ENCODE results near the gene CDYL.

CDYL gene

DNA sequence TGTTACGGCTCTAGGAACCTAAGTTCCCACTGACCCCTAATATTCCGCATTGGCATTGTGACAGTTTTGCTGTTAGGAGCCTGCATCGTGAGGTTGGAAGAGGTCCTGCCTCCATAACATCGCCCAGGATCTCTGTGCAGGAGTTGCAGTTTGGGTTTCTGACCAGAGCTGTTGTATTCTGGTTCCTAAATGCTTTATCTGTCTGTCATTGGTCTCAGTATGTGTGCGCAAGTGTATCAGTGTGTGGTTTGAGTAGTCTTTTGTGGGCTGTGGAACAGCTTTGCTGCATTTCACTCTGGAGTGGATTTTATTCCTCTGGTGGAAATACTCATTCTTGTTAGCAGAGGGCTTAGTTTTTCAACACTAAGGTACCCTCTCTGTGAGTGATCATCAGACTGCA is 95.6 kb downstream of the CDYL start:
- DNase-seq (ENCODE audit: insufficient read length), result no peak
- TF ChIP-seq POLR2AphosphoS5 (IDR thresholded peaks at IDR 0.05; ENCODE audit: low read depth, low read length) (no peak), TAF1 (IDR thresholded peaks at IDR 0.05; ENCODE audit: borderline replicate concordance, low read depth, low read length) (no peak), POLR2A (IDR thresholded peaks at IDR 0.05; ENCODE audit: low read depth, low read length) (no peak)
- no peak for FAIRE-seq

DNA sequence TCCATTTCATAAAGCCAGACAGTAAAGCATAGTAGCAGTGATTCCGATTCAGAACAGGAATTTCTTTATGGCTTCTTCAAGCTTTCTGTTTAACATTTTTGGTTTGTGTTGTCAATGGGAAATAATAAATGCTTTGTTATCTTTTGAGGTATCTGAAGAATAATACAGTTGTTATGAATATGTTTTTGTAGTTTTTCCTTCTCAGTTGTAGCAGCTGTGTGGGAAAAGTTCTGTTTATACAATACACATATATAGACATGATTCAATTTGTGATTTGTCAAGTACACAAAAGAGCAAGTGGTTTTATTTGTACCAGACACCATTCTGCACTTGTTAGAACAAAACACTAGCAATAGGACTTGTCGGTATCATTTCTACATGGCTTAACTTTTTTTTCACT is 96.6 kb downstream of the CDYL start:
- FAIRE-seq, result no peak
- TF ChIP-seq POLR2A (IDR thresholded peaks at IDR 0.05; ENCODE audit: low read depth, low read length) (no peak), POLR2AphosphoS5 (IDR thresholded peaks at IDR 0.05; ENCODE audit: low read depth, low read length) (no peak), TAF1 (IDR thresholded peaks at IDR 0.05; ENCODE audit: borderline replicate concordance, low read depth, low read length) (no peak)

GRCh38 chr6:4873928-4874327 is 97.7 kb downstream of the CDYL start:
- TF ChIP-seq POLR2A (IDR thresholded peaks at IDR 0.05; ENCODE audit: low read depth, low read length) (no peak), TAF1 (IDR thresholded peaks at IDR 0.05; ENCODE audit: borderline replicate concordance, low read depth, low read length) (no peak), POLR2AphosphoS5 (IDR thresholded peaks at IDR 0.05; ENCODE audit: low read depth, low read length) (no peak)
- FAIRE-seq (no peak), DNase-seq (ENCODE audit: insufficient read length) (no peak)

More for the DNA sequence above, 96.6 kb downstream of the CDYL start:
- DNase-seq (ENCODE audit: insufficient read length), result no peak

DNA sequence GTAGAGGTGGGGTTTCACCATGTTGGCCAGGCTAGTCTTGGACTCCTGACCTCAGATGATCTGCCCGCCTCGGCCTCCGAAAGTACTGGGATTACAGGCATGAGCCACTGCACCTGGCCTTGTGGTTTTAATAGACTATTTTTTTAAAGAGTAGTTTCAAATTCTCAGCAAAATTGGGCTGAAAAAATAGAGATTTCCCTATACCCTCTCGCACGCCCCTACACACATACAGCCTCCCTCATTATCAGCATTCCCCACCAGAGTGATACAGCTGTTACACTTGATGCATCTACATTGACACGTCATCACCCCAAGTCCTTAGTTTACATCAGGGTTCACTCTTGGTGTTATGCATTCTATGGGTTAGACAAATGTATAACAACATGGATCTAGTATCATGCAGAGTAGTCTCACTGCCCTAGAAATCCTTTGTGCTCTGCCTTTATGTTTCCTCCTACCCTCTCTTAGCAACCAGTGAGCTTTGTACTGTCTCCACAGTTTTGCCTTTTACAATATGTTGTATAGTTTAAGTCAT is 103.6 kb downstream of the CDYL start:
- TF ChIP-seq POLR2A (IDR thresholded peaks at IDR 0.05; ENCODE audit: low read depth, low read length) (no peak), TAF1 (IDR thresholded peaks at IDR 0.05; ENCODE audit: borderline replicate concordance, low read depth, low read length) (no peak), POLR2AphosphoS5 (IDR thresholded peaks at IDR 0.05; ENCODE audit: low read depth, low read length) (no peak)
- DNase-seq (ENCODE audit: insufficient read length) (no peak), FAIRE-seq (peak; percentile 77)

DNA sequence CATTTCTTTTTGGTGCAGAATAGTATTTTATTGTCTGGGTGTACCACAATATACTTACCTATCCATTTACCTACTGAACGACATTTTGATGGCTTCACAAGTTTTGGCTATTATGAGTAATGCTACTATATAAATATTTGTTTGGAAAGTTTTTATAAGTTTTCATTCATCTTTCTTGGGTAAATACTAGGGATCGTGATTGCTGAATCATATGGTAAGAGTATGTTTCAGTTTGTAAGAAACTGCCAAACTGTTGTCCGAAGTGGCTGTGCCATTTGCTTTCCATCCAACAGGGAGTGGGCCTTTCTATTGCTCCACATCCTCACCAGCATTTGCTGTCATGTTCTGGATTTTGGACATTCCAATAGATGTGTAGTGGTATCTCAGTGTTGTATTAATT is 104.2 kb downstream of the CDYL start:
- TF ChIP-seq TAF1 (IDR thresholded peaks at IDR 0.05; ENCODE audit: borderline replicate concordance, low read depth, low read length), result no peak
- no peak for TF ChIP-seq POLR2AphosphoS5 (IDR thresholded peaks at IDR 0.05; ENCODE audit: low read depth, low read length)
- no peak for TF ChIP-seq POLR2A (IDR thresholded peaks at IDR 0.05; ENCODE audit: low read depth, low read length)
- FAIRE-seq, result no peak

DNA sequence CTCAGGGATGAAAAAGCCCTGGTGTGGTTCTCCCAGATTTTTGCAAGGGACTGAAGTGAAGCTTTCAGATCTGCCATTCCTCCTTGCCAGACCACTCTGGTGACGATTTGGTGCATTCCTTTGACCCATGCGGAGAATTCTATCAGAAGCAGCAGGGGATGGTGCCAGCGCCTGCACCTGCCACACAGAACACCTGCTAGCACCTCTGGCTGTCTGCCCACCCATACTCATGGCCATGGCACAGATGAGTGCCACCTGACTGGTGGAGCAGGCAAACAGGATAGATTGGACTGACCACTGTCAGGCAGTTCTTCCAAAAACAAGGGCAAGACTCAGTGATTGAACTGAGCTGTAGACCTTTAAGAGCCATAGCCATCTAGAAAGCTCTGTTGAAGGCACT is 107.1 kb downstream of the CDYL start:
- FAIRE-seq, result no peak
- DNase-seq (ENCODE audit: insufficient read length), result no peak
- TF ChIP-seq POLR2A (IDR thresholded peaks at IDR 0.05; ENCODE audit: low read depth, low read length) (no peak), POLR2AphosphoS5 (IDR thresholded peaks at IDR 0.05; ENCODE audit: low read depth, low read length) (no peak), TAF1 (IDR thresholded peaks at IDR 0.05; ENCODE audit: borderline replicate concordance, low read depth, low read length) (no peak)

More for the DNA sequence above, 104.2 kb downstream of the CDYL start:
- DNase-seq (ENCODE audit: insufficient read length), result no peak

GRCh38 chr6:4884646-4885340 is 108.6 kb downstream of the CDYL start:
- FAIRE-seq, result no peak
- no peak for TF ChIP-seq POLR2AphosphoS5 (IDR thresholded peaks at IDR 0.05; ENCODE audit: low read depth, low read length)
- no peak for TF ChIP-seq TAF1 (IDR thresholded peaks at IDR 0.05; ENCODE audit: borderline replicate concordance, low read depth, low read length)
- no peak for TF ChIP-seq POLR2A (IDR thresholded peaks at IDR 0.05; ENCODE audit: low read depth, low read length)
- DNase-seq (ENCODE audit: insufficient read length), result no peak

- FAIRE-seq, result no peak
- TF ChIP-seq POLR2A (IDR thresholded peaks at IDR 0.05; ENCODE audit: low read depth, low read length), result no peak
- no peak for TF ChIP-seq POLR2AphosphoS5 (IDR thresholded peaks at IDR 0.05; ENCODE audit: low read depth, low read length)
- TF ChIP-seq TAF1 (IDR thresholded peaks at IDR 0.05; ENCODE audit: borderline replicate concordance, low read depth, low read length), result no peak
- no peak for DNase-seq (ENCODE audit: insufficient read length)
Measured at GRCh38 chr6:4885341-4885933, 109.2 kb downstream of the CDYL start.

DNA sequence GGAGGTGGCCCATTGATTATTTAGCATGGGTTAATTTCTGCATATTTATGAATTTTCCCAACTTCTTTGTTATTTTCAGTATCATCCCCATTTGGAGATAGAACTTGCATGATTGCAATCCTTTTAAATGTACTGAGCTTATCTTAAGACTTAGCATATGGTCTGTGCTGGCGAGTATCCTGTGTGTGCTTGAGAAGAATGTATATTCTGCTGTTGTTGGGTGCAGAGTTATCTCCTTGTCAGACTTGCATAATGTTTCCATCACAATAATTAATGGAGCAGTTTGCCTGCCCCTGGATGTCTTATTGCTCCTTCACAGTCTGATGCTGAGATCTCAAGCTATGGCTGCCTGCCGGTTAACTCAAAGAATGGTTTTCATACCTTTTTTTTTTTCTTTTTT is 112.6 kb downstream of the CDYL start:
- TF ChIP-seq POLR2AphosphoS5 (IDR thresholded peaks at IDR 0.05; ENCODE audit: low read depth, low read length) (no peak), TAF1 (IDR thresholded peaks at IDR 0.05; ENCODE audit: borderline replicate concordance, low read depth, low read length) (no peak), POLR2A (IDR thresholded peaks at IDR 0.05; ENCODE audit: low read depth, low read length) (no peak)
- DNase-seq (ENCODE audit: insufficient read length) (no peak), FAIRE-seq (no peak)

- TF ChIP-seq POLR2AphosphoS5 (IDR thresholded peaks at IDR 0.05; ENCODE audit: low read depth, low read length) (no peak), POLR2A (IDR thresholded peaks at IDR 0.05; ENCODE audit: low read depth, low read length) (no peak), TAF1 (IDR thresholded peaks at IDR 0.05; ENCODE audit: borderline replicate concordance, low read depth, low read length) (no peak)
- DNase-seq (ENCODE audit: insufficient read length), result no peak
- no peak for FAIRE-seq
Measured at GRCh38 chr6:4889701-4890100, 113.5 kb downstream of the CDYL start.

DNA sequence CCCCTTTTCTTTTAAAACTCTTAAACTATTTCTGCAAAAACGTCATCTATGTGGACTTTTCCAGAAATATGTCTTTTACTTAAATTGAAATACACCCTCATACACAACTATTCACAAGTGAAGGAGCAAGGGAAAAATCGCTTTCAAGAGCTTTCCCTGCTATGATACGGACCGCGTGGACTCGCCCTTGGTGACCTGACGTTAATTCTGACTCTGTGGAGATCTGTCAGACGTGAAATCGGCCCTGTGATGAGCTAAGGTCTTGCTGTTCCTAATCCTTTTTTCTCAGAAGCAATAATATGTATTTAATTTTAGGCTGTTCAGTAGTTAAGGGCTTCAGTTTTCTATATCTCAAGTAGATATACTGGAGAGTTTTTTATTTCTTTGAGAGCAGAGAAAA is 114.0 kb downstream of the CDYL start:
- no peak for TF ChIP-seq POLR2AphosphoS5 (IDR thresholded peaks at IDR 0.05; ENCODE audit: low read depth, low read length)
- TF ChIP-seq POLR2A (IDR thresholded peaks at IDR 0.05; ENCODE audit: low read depth, low read length), result no peak
- no peak for TF ChIP-seq TAF1 (IDR thresholded peaks at IDR 0.05; ENCODE audit: borderline replicate concordance, low read depth, low read length)
- FAIRE-seq (no peak), DNase-seq (ENCODE audit: insufficient read length) (no peak)

- FAIRE-seq (no peak), DNase-seq (ENCODE audit: insufficient read length) (no peak)
- TF ChIP-seq TAF1 (IDR thresholded peaks at IDR 0.05; ENCODE audit: borderline replicate concordance, low read depth, low read length), result no peak
Measured at GRCh38 chr6:4890627-4891026, 114.4 kb downstream of the CDYL start.
